ENCODE measurements around the gene MRPL24.

DNA sequence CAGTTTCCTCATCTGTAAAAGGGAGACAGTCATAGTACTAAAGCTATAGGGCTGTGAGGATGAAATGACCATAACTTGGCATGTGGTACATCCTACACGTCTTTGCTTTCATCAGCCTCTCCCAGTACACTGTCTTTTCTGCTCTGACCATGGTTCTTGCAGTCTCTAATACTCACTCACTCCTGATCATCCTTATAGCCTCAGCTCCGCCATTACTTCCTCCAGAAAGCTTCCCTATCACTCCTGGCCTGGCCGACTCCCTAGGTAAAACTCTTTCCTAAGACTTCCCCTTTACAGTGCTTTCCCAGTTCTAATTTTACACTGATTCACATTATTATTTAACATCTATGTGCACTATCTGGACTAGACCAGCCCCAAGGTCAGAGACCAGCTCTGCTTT lies 5.0 kb upstream of the MRPL24 start:
- TF ChIP-seq POLR2A (IDR thresholded peaks at IDR 0.05; ENCODE audit: low read length) (no peak), GATA1 (IDR thresholded peaks at IDR 0.05; ENCODE audit: low read depth, low read length) (no peak)
